Stimulated activated CD8-positive, alpha-beta memory T cell treated with anti-CD3 and anti-CD28 coated beads, Interleukin-12 subunit alpha, Interleukin-12 subunit beta, amount 100 ng/mL, for 1 hour (primary cell): ENCODE results near the gene VPS11.
"Not testable (repeated sequence)": the region's sequence is repeated elsewhere in the genome, so short reads cannot be mapped to it uniquely, and the experiment has no call there.

Experiments used
- DNase-seq: peaks from one replicate; pipeline ENCODE4 v3.0.0-alpha.2; 2020; ENCODE audit warnings: low read depth

VPS11 gene

DNA sequence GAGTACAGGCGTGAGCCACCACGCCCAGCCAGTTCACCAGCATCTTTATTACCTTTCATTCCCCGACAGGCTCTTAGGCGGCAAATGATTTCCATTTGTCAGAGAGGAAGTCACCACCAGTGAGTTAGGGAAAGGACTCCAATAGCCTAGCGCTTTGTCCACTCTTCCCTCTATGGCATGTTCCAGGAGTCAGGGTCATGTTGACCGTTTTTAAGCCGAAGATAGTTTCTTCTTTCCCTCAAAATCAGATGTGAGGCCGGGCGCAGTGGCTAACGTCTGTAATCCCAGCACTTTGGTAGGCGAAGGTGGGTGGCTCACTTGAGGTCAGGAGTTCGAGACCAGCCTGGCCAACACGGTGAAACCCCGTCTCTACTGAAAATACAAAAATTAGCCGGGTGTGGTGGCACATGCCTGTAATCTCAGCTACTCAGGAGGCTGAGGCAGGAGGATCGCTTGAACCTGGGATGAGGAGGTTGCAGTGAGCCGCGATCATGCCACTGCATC lies 35.6 kb downstream of the VPS11 start:
- not testable (repeated sequence) for DNase-seq

GRCh38 chr11:119103793-119104192 lies 36.2 kb downstream of the VPS11 start:
- no peak for DNase-seq

DNA sequence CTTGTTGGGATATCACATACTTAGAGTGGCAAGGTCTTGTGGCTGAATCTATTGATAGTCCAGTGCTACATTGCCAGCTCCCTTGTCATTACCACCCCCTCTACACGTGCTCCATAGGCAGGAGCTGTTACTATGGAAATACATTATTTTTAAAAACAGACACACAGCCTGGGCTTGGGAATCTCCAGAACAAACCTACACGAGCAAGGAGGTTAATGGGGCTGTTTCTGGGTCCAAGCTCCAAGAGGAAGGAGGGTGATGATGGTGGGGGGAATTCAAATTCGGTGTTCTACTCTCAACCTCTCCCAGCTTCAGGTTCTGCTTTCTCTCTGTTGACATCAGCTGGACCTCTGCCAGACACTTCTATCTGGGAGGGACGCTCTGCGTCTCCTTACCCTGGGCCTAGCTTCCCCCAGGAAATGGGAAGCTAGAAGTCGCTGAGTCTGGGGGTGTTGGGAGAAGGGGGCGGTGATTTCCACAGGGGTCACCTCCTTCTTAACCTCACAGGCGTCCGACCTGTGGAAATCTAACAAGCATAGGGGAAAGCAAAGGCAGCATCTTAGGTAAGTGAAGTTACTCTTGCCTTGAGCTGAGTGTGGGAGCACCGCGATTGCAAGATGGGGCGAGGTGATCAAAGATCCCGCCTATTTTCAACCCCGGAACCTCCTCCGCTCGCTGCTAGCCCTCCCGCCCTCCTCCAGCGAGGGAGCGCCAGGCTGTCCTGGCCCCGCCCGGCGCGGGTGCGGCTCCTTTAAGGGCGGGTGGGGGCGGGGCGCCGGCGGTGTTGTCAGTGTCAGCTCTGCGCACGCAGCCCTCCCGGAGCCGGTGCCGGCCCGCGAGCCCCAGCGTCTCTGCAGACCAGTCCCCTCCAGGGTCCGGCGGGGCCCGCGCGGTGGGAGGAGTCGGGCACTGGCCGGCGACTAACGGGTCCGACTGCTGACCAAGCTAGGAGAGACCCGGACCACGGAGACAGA lies 39.2 kb downstream of the VPS11 start, which contains the start of gene C2CD2L:
Gene C2CD2L, plus strand, starts transcription at position 781 of the 974 bp plus-strand sequence. CDS start 398 bp downstream, outside the sequence.
- peak; percentile 70 for DNase-seq

DNA sequence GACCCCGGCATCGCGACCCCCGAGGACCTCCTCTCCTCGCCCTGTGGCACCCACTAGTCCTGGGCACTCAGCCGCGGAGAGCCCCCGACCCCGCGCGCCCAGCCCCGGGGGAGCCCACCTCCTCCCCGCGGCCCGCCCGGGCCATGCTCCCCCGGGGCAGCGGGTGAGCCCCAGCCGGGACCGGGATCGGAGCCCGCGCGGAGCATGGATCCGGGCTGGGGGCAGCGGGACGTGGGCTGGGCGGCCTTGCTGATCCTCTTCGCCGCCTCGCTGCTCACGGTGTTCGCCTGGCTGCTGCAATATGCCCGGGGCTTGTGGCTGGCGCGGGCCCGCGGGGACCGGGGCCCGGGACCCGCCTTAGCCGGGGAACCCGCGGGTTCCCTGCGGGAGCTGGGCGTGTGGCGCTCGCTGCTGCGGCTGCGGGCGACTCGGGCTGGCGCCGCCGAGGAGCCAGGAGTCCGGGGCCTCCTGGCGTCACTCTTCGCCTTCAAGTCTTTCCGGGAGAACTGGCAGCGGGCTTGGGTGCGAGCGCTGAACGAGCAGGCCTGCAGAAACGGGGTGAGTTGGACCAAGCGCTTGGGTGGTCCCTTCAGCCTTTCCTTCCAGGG lies 40.0 kb downstream of the VPS11 start:
- no peak for DNase-seq

DNA sequence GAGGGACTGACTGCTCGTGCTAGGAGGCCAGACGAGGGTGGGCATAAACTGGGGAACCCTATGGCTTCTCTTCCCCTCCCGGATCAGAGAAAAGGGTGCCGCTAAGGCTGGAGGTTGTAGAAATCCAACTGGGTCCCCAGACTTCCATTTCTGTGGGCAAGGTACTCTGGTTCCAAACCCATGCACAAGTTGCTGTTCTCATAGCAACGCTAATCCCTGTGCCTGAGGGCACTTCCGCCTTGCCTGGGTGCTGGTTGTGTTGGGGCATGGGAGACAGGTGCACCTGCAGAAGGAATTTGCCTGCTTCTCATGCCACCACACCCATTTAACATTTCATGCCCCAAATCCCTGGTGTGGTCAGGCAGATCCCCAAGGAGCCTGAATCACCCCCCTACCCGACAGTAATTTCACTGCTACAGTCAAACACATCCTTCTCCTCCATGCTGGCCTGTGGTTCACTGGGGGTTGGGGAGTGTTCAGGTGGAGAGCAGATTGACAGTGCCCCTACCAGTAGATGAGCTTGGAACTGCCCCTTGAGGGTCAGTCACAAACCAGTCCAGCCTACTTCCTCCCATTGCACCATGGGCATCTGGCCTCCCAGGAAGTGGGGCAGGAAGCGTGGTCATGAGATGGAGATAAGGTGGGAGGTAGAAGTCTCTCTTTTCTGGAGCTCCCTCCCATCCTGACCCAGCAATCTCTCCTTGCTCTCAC lies 40.7 kb downstream of the VPS11 start:
- no peak for DNase-seq

- no peak for DNase-seq
These were observed 41.2 kb downstream of the VPS11 start for GRCh38 chr11:119108857-119109221.

- DNase-seq: no peak
These were observed 42.2 kb downstream of the VPS11 start for GRCh38 chr11:119109843-119110242.

- no peak for DNase-seq
These were observed 42.8 kb downstream of the VPS11 start for GRCh38 chr11:119110439-119110838.

- no peak for DNase-seq
These were observed 43.8 kb downstream of the VPS11 start for GRCh38 chr11:119111361-119111925.

- DNase-seq: no peak
These were observed 44.8 kb downstream of the VPS11 start for GRCh38 chr11:119112314-119113020.

DNA sequence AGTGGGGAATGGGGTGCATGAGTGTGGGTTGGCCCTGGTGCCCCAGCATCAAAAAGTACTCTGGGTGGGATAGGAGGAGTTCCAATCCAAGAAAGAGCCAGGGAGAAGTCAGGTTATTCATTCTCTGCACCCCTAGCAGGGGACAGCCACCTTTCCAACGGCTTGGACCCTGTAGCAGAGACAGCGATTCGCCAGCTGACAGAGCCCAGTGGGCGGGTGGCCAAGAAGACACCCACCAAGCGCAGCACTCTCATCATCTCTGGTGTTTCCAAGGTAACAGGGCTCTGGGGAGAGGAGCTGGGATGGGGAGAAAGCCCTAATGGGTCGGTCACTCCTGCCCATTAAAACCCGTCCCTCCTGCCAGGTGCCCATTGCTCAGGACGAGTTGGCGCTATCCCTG lies 46.1 kb downstream of the VPS11 start:
- DNase-seq: no peak

DNA sequence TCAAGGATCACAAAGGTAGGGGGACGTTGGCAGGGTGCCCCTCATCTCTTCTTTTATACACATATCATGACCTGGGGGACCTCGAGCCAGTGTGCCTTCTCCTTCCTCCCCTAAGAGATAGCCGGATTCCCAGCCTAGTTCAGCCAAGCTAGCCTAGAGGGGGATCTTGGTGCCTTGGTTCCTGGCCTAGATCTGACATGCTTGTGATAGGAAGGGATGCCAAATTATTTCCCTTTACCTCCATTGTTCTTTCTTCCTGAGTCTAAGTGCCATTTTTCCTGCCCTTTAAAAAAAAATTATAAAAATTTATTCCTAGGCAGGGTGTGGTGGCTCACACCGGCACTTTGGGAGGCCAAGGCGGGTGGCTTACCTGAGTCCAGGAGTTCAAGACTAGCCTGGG lies 46.7 kb downstream of the VPS11 start:
- DNase-seq: no peak

DNA sequence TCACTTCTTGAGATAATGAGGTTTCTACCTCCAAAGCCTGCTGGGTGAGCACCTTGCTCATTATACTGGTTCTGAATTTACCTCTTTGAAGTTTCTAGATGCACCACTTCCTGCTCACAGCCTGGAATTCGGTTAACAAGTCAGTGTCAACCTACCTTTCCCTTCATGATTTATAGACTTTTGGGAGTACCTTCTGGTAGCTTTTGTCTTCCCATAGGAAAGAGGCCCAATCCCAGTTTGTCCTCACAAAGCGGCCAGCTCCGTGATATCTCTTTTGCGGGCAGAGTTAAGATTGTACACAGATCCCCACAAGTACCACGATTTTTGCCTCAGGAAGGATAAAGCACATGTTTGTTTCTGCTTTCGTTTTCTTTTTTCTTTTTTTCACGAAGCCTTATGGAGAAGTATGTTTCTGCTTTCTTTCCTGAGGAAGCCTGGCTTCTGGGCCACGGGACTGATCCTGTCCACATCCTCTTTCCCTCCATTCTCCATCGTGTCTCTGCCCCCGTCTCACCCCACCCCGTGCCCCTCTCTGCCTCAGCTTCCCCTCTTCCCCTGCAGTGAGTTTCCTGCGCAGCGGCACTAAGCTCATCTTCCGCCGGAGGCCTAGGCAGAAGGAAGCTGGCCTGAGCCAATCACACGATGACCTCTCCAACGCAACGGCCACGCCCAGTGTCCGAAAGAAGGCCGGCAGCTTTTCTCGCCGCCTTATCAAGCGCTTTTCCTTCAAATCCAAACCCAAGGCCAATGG lies 48.0 kb downstream of the VPS11 start:
- DNase-seq: no peak

DNA sequence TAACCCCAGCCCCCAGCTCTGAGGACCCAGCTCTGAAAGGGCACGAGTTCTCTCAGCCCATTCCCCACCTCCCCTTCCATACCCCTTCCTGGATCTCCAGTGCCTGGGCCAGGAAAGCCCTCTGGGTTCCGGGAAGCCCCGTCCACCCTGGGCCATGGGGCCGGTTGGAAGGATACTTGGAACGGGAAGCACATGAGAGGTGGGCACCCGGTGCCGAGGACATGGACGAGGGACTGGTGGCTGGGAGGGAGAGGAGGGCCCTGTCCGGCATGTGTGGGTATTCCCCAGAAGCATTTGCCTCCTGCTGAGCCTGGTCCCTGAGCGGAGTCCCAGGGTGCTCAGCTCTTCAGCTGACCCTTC lies 48.6 kb downstream of the VPS11 start:
- no peak for DNase-seq

- no peak for DNase-seq
These were observed 49.0 kb downstream of the VPS11 start for GRCh38 chr11:119116601-119117000.

DNA sequence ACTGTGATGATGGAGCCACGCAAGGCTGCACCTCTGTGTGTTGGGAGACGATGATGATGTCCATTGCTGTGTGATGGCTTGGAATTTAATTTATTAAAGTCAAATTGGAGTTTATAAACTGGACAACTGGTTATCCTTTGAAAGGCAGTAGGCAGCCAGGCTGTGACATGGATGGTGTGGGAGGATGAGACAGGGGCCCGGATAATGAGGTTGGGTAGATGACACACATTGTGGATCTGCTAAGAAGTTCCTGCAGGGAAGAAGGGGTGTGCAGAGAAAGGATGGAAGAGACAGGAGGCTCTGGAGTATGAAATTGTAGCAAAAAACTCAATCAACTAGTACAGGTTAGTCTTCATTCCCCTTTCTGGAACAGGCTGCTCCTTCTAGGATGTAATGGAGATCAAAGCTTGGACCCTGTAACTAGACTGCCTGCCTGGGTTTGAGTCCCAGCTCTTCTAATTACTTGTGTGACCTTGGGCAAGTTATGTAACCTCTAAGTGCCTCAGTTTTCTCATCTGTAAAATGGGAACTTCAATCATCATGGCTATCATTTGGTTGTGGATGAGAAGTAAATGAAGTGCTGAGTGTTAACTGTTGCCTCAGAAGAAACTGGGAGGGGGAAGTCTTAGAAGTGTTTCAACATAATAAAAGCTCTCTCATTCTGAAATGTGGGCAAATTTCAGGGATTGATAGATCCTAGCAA lies 49.5 kb downstream of the VPS11 start:
- no peak for DNase-seq

DNA sequence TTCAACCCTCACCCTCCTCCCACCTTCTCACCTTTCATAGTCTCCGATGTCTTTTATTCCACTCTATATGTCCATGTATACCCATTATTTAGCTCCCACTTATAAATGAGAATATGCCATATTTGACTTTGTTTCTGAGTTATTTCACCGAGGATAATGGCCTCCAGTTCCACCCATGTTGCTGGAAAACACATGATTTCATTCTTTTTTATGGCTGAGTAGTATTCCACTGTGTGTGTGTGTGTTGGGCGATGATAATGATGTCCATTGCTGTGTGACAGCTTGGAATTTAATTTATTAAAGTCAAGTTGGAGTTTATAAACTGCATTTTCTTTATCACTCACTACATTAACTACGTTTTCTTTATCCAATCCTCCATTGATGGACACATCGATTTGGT lies 50.6 kb downstream of the VPS11 start:
- DNase-seq: no peak

GRCh38 chr11:119118946-119119345 lies 51.3 kb downstream of the VPS11 start:
- no peak for DNase-seq

- no peak for DNase-seq
These were observed 53.0 kb downstream of the VPS11 start for GRCh38 chr11:119120639-119121007.
